PC-3 (cell line): ENCODE data around the gene CAMTA1.

Source experiments
- CTCF ChIP-seq: fragments of 300-600 bp; sonication (generic); conservative IDR thresholded peaks from 2 replicates; pipeline ENCODE4 v1.5.1; 2017; ENCODE audit warnings: antibody characterized with exemption, low read depth, mild to moderate bottlenecking, low read length
- EZH2phosphoT487 ChIP-seq: fragments of 300-600 bp; sonication (generic); IDR thresholded peaks from 2 replicates; pipeline ENCODE4 v1.6.1; 2018; ENCODE audit warnings: mild to moderate bottlenecking, antibody characterized with exemption, low read length, borderline replicate concordance

- TF ChIP-seq CTCF = no peak
- no peak for TF ChIP-seq EZH2phosphoT487
Observed at GRCh38 chr1:6796095-6796494, 10.8 kb downstream of the CAMTA1 start.
